ENCODE data around the gene RPTOR.

DNA sequence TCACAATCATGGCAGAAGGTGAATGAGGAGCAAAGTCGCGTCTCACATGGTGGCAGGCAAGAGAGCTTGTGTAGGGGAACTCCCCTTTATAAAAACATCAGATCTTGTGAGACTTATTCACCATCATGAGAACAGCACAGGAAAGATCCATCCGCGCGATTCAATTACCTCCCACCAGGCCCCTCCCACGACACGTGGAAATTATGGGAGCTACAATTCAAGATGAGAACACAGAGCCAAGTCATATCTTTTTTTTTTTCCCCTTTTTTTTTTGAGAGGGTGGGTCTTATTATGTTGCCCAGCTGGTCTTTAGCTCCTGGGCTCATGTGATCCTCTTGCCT lies 60.0 kb downstream of the RPTOR start:
- TF ChIP-seq, protein P1, sequence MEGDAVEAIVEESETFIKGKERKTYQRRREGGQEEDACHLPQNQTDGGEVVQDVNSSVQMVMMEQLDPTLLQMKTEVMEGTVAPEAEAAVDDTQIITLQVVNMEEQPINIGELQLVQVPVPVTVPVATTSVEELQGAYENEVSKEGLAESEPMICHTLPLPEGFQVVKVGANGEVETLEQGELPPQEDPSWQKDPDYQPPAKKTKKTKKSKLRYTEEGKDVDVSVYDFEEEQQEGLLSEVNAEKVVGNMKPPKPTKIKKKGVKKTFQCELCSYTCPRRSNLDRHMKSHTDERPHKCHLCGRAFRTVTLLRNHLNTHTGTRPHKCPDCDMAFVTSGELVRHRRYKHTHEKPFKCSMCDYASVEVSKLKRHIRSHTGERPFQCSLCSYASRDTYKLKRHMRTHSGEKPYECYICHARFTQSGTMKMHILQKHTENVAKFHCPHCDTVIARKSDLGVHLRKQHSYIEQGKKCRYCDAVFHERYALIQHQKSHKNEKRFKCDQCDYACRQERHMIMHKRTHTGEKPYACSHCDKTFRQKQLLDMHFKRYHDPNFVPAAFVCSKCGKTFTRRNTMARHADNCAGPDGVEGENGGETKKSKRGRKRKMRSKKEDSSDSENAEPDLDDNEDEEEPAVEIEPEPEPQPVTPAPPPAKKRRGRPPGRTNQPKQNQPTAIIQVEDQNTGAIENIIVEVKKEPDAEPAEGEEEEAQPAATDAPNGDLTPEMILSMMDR (IDR thresholded peaks at IDR 0.05; ENCODE audit: borderline replicate concordance, extremely low read depth, low read length, poor library complexity, severe bottlenecking) = no peak
- no peak for TF ChIP-seq EZH2 (IDR thresholded peaks at IDR 0.05; ENCODE audit: borderline replicate concordance, low read depth, low read length, severe bottlenecking)
